ENCODE measurements around the gene DCDC2C.

Gene DCDC2C

DNA sequence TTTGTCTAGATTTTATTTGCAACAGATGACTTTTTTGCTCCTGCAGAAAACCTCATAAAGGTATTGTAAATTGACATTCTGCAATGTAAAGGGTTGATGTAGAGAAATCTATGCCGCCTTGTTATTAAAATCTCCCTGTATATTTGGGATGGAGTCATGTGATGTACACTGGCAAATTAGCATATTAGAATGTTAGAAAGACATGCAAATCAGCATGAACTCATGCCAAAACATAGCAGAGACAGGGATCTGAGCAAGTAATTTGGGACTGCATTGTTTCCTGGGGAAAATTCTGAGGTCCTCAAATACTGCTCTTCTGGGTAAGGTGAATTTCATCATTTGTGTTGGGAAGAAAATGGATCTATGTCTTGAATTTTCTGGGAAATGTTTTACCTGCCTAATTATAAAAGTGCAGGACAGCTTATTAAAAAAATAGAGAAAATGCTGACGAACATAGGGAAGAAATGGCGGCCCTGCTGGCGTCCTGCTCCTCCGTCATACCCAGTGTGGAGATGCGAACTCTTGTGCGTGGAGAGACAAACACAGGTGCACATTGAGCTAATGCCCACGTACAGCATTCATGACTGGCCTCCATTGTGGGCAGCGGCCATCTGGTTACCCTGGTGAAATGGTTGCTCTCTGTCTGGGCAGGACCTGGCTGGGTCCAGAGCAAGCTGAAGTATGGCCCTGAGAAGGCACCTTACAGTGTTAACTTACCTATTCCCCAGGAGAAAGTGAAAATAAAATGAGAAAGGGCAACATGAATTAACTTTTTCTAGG, 29.1 kb upstream of the DCDC2C start:
- DNase-seq: no peak

DNA sequence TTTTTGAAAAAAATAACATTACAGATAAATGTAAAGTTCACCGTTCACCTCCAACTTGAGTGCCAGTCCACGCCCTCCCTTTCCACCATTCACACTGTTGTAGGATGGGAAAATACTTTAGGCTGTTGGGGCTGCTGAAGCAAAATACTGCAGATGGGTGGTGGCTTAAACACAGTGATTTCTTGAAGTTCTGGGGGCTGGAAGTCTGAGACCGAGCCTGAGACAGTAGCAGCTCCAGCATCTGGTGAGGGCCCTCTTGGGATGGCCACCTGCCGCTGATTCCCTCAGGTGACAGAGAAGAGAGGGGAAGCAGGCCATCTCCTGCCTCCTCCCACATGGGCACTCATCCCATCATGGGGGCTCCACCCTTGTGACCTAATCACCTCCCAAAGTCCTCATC, 27.7 kb upstream of the DCDC2C start:
- no peak for DNase-seq

DNA sequence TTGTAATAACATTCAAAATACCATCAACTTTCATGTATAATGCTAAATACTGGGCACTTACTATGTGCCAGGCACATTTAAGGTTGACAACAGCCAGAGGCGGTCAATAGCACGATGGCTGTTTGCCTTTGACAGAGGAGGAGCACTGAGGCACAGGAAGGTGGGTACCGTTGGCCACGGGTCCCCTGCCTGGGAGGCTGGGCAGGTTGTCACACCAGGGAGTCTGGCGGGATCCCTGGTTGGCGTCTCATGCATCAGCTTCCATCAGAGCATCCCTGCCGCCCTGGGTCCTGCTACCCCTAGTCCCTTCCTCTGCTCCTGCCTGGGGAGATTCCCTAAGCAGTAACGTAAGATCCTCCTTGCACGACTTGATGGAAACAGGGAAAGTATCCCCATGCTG, 25.9 kb upstream of the DCDC2C start:
- no peak for DNase-seq

GRCh38 chr2:3678212-3678611, 25.2 kb upstream of the DCDC2C start:
- no peak for DNase-seq

- no peak for DNase-seq
These were observed 24.2 kb upstream of the DCDC2C start for GRCh38 chr2:3679180-3679579.

DNA sequence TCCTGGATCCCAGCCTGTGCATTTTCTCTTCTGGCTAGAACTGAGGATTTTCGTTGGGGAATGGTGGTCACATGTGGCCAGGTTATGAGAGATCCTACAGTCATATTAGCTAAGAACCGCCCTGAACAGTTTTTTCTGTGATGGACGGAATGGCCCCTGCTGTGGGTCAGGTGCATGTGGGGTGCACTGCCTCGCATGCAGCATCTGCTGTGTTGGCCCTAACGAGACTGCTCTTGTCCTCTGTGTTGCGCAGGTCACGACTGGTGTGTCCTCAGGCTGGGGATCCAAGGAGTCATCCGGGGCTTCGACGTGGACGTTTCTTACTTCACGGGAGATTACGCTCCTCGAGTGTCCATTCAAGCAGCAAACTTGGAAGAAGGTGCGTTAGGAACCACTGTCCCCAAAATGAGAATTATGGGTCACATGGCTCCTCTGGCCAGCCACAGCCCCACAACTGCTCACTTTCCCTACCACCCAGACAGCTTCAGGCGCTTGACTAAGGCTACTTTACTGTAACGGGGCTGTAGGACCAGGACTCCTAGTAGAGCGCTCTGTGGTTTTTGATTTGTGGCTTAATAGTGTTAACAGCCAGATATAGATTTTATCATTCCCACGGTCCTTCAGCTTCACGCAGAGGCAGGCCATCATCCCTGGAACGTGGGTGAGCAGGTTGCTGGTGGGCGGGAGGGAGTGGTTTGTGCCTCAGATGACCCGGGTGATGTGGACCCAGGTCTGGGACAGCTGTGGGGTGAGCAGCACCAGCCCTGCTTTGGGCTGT, 23.6 kb upstream of the DCDC2C start:
- DNase-seq: no peak

GRCh38 chr2:3680548-3681345, 22.6 kb upstream of the DCDC2C start:
- DNase-seq: no peak

DNA sequence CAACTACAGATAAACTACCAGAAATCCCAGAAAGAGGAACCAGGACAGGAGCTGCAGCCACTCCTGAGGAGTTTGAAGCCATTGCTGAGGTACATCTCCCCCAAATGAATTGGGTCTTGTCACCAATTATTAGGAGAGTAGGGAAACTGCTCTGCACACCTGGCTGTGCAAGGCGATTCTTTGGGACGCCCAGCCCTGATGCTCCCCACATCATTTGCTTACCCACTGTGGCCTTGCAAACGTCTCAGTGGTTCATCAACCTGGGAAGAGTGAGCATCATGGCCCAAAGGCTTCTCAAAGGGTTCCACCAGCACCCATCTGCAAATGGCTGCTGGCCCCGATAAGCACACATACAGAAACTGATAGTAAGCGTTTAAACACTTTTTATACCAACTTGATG, 21.8 kb upstream of the DCDC2C start:
- no peak for DNase-seq

GRCh38 chr2:3682811-3683210, 20.6 kb upstream of the DCDC2C start:
- no peak for DNase-seq

DNA sequence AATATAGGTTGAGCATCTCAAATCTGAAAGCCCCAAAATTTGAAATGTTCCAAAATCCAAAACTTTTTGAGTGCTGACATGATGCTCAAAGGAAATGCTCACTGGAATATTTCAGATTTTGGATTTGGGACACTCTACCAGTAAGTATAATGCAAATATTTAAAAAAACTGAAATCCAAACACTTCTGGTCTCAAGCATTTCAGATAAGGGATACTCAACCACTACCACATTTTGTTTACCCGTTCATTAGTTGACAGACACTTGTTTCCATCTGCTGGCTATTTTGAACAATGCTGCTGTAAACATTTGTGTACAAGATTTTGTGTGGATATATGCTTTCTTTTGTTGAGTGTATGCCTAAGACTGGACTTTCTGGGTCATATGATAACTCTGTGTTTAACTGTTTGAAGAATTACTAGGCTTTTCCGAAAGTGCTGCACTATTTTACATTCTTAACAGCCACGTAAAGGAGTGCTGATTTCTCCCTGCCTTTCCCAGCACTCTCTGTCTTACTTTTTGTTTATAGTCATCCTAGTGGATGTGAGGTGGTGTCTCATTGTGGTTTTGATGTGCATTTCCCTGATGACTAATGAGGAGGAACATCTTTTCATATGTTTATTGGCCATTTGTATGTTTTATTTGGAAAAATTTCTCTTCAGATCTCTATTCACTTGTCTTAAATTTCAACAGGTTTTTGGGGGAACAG, 19.5 kb upstream of the DCDC2C start:
- DNase-seq: no peak

GRCh38 chr2:3689998-3690748, 13.2 kb upstream of the DCDC2C start:
- no peak for DNase-seq

GRCh38 chr2:3692375-3692774, 11.0 kb upstream of the DCDC2C start:
- peak; percentile 58 to 61 for DNase-seq

- DNase-seq: no peak
These were observed 6.8 kb upstream of the DCDC2C start for GRCh38 chr2:3696545-3696944.

DNA sequence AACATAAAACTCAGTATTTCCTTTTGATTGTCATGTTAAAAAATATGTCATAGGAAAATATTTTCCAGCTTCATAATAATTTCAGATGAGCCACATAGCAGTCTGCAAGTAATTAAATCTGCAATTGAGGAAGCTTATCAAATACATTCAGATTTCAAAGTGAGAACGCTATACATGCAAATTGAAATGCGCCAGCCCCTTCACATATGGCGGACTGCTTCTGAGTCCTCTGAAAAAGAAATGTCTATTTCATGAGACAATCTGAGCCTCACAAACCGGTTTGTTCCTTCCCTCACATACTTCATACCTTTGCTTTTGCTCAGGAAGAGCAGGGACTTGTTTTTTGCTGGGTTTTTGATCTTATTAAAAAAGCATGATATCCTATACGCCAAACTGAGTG, 2.3 kb upstream of the DCDC2C start:
- DNase-seq: no peak

GRCh38 chr2:3703757-3704355, 481 bp downstream of the DCDC2C start:
- no peak for DNase-seq

DNA sequence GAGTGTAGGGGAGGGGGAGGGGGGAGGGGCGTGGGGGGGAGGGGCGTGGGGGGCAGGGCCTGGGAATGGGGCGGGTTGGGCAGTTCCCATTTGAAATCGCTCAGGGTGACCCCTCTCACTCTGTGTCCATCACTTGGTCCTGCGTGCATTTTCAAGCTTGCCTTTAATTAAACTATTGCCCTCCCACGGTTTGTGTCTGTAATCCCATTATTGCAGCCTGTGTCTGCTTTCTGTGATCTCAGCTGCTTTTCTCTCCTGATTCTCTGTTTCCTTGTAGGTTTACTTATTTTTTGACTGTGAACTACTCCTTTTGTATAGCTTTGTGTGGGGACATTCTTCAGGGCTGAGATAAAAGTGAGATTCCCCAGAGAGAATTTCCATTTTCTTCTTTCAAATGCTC, 1.3 kb downstream of the DCDC2C start:
- DNase-seq: no peak

- no peak for DNase-seq
These were observed 2.4 kb downstream of the DCDC2C start for GRCh38 chr2:3705782-3706181.

- no peak for DNase-seq
These were observed 3.5 kb downstream of the DCDC2C start for GRCh38 chr2:3706892-3707291.

DNA sequence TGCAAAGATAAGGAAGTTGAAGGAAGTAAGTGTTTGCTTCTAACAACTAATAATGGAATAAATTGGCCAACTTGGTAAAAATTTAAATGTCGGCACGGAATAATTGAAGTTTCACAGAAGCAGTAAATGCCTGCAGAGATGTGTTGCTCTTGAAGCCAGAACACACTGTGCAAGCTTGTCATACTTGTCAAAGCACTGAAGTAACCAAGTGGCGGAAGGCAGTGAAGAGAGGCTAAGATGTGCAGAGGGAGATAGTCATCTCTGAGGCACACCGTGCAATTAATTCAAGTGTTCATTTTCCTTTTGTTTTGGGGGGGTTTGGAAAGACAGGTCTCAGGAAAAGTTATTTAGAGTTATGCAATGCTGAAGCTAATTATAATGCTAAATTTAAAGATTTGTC, 5.2 kb downstream of the DCDC2C start:
- no peak for DNase-seq

GRCh38 chr2:3709225-3709624, 5.8 kb downstream of the DCDC2C start:
- DNase-seq: no peak

GRCh38 chr2:3712424-3712823, 9.0 kb downstream of the DCDC2C start:
- DNase-seq: no peak

All from SHP77 (cell line).